ENCODE results near the gene FAR1.

FAR1 gene

DNA sequence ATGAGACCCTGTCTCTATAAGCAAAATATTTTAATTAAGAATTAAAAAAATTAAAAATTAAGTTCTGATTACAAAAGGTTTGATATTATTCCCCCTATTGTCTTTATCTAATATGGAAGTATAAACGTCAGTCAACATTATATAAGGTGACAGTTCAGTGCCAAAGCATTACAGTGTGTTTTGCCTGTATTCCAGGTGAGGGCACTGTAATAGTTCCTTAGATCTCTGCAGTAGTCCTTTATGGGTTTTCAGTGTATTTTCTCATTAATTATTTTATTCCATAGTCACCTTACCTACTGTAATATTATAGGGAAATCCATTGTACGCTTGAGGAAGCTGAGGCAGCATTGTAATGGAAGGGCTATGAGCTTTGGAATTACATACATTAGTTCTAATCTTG is 33.0 kb downstream of the FAR1 start:
- TF ChIP-seq, protein P1, sequence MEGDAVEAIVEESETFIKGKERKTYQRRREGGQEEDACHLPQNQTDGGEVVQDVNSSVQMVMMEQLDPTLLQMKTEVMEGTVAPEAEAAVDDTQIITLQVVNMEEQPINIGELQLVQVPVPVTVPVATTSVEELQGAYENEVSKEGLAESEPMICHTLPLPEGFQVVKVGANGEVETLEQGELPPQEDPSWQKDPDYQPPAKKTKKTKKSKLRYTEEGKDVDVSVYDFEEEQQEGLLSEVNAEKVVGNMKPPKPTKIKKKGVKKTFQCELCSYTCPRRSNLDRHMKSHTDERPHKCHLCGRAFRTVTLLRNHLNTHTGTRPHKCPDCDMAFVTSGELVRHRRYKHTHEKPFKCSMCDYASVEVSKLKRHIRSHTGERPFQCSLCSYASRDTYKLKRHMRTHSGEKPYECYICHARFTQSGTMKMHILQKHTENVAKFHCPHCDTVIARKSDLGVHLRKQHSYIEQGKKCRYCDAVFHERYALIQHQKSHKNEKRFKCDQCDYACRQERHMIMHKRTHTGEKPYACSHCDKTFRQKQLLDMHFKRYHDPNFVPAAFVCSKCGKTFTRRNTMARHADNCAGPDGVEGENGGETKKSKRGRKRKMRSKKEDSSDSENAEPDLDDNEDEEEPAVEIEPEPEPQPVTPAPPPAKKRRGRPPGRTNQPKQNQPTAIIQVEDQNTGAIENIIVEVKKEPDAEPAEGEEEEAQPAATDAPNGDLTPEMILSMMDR (IDR thresholded peaks at IDR 0.05; ENCODE audit: control insufficient read depth, insufficient read depth, low read depth, low read length, missing control alignments), result no peak
- no peak for DNase-seq (ENCODE audit: low read depth)
- no peak overlapping the region for H3K4me3 ChIP-seq (ENCODE audit: control insufficient read depth, low read depth, low read length)

DNA sequence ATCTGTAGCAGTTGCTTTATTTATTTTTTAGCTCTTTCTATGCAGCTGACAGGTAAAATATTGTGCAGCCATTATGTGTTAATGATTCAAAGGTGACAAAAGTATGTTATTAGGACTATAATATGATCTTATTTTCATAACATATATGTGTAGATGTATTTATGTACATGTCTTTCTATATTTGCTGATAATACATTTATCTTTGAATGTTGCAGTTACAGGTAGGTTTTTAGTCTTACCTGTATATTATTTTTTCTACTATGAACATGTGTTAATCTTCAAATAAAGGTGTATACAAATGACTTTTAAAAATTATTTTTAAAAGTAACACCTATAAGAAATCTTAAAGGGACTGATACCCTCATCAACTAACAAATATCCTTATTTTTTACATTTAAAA is 33.6 kb downstream of the FAR1 start:
- no peak overlapping the region for H3K4me3 ChIP-seq (ENCODE audit: control insufficient read depth, low read depth, low read length)
- DNase-seq (ENCODE audit: low read depth), result no peak
- TF ChIP-seq, protein P1 (IDR thresholded peaks at IDR 0.05; ENCODE audit: control insufficient read depth, insufficient read depth, low read depth, low read length, missing control alignments), result no peak

DNA sequence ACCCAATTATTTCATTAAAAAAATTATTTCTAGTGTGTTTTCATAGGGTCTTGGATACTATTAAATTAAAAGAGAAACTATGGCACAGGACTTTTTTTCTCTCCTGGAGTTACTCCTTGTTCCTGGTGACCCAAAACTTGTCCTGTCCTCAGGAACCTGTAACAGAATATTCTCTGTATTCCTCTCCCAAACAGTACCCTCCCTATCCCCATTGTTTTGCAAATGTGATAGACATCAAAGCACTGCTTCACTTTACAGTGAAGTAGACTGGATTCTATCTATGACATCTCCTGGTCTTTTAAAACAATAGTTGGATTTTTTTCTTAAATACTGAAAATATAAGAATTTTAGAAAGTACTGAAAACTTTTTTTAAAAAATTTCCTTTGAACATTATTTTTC is 37.2 kb downstream of the FAR1 start:
- H3K4me3 ChIP-seq (ENCODE audit: control insufficient read depth, low read depth, low read length), result no peak overlapping the region
- TF ChIP-seq, protein P1 (IDR thresholded peaks at IDR 0.05; ENCODE audit: control insufficient read depth, insufficient read depth, low read depth, low read length, missing control alignments), result no peak
- DNase-seq (ENCODE audit: low read depth), result no peak

DNA sequence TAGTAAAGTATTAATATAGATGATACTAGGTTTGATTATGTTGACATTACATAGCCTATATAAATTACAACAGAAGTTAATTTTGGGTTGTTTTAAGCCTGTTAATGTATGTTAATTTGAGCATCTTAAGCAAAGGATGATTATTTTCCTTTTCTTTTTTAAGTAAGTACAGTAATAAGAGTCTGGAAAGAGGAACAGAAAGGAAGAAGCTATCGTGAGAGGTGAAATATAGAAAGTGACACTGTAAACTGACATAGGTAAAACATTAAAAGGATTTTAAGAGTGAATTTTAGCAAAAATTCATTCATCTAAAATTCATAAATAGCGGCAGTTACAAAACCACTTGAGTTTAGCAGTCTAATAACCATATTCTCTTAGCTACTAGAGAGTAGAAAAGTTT is 45.5 kb downstream of the FAR1 start:
- TF ChIP-seq, protein P1 (IDR thresholded peaks at IDR 0.05; ENCODE audit: control insufficient read depth, insufficient read depth, low read depth, low read length, missing control alignments), result no peak
- H3K4me3 ChIP-seq (ENCODE audit: control insufficient read depth, low read depth, low read length), result no peak overlapping the region
- no peak for DNase-seq (ENCODE audit: low read depth)

DNA sequence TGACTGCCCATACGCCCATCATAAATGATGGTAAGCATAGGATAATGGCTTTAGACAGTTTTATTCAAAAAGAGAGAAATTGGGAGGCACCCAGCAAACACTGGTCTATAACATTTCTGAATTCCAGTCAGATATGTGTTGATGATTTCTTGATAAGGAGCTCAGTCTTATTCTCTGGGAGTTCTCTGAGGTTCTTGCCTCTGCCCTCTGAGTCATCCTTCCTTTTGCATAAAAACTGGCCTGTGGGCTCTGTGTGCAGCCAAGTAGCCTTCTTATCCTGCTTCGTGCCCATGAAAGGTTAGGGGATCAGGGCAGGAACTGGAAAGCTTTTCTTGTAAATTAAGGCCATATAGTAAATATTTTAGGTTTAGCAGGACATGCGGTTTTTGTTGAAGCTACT is 48.9 kb downstream of the FAR1 start:
- TF ChIP-seq, protein P1 (IDR thresholded peaks at IDR 0.05; ENCODE audit: control insufficient read depth, insufficient read depth, low read depth, low read length, missing control alignments), result no peak
- H3K4me3 ChIP-seq (ENCODE audit: control insufficient read depth, low read depth, low read length), result no peak overlapping the region
- peak; percentile 55 for DNase-seq (ENCODE audit: low read depth)

DNA sequence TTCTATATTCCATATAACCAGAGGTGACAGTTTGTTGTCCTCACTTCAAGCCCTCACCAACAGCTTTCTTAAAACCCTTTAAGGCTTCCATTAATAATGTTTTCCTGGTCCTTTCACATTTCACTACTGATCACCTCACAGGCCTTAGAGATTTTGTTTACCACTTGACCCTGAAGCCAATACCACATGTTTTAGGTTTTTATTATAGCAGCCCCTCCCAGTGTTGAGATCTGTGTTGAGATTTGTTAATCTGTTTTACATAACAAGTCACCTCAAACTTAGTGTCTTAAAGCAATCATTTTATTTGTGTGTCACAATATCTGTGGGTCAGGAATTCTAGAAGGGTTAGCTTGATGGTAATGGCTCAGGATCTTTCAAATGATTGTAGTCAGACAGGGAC is 49.9 kb downstream of the FAR1 start:
- TF ChIP-seq, protein P1 (IDR thresholded peaks at IDR 0.05; ENCODE audit: control insufficient read depth, insufficient read depth, low read depth, low read length, missing control alignments), result no peak
- no peak overlapping the region for H3K4me3 ChIP-seq (ENCODE audit: control insufficient read depth, low read depth, low read length)
- DNase-seq (ENCODE audit: low read depth), result no peak

DNA sequence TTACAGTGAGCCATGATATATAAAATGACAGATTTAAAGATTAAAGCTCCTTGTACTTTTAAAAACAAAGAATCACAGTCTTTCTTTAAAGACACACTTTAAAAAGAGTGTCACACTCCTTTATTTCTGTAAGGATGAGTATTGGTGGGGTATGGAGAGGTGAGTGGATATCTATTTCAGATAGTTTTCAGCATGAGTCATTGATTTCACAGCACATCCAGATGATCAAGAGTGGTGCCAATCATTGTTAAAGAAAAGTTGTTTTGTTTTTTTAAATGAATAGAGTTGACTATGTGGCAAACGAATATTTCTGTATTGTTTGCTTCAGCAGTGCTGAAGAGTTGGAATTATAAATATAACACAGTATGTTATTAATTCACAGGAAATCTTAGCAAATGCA is 52.5 kb downstream of the FAR1 start:
- no peak for DNase-seq (ENCODE audit: low read depth)
- no peak overlapping the region for H3K4me3 ChIP-seq (ENCODE audit: control insufficient read depth, low read depth, low read length)
- TF ChIP-seq, protein P1 (IDR thresholded peaks at IDR 0.05; ENCODE audit: control insufficient read depth, insufficient read depth, low read depth, low read length, missing control alignments), result no peak

All from AG09309 (cell line).